HG03159 (cell line): ENCODE results near the gene IDS.
A peak's percentile ranks its signal among the peaks of the same experiment; 100 is the strongest.
"Not testable (repeated sequence)": the region's sequence is repeated elsewhere in the genome, so short reads cannot be mapped to it uniquely, and the experiment has no call there.

Experiments used
- ATAC-seq: cut with Tn5 transposase; IDR thresholded peaks from one replicate; pipeline ENCODE4 v1.9.1; 2021; ENCODE audit warnings: mild to moderate bottlenecking, moderate library complexity; ENCODE audit not compliant: unreplicated experiment

IDS gene

DNA sequence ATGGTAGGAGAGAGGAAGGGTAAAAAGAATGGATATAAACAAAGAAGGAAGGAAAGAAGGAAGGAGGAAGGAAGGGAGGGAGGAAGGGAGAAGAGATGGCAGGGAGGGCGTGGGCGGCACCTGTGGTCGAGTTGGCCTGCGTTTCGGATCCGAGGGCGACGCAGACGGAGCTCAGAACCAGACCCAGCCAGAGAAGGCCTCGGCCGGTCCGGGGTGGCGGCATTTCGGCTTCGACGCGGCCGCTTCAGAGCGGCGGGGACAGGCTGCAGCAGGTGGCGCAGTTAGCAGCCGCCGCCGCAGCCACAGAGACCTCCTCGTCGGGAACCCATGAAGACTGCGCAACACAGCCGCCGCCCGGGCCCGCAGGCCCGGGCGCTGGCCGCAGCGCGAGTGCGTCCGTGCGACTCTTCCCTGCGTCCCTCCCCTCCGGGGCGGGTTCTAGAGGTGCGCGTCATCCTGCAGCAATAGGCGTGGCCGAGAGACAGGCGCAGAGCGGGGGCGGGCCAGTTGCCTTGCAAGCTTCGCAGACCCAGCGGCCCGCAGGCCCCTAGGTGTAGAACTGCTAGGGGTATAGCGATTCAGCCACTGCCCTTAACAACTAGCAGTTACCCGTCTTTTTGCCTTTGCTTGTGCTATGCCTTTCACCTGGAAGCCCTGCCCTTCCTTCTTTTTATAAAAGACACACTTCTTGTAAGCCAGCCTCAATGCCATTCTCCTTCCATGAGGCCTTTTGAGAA lies at the start of gene IDS:
TSS of gene IDS (minus strand) at position 392 of the 737 bp plus-strand sequence. CDS start at position 223, 169 bp downstream.
- peak; percentile 55 for ATAC-seq

- not testable (repeated sequence) for ATAC-seq
These were observed 46.8 kb upstream of the IDS start for GRCh38 chrX:149551939-149552248.

DNA sequence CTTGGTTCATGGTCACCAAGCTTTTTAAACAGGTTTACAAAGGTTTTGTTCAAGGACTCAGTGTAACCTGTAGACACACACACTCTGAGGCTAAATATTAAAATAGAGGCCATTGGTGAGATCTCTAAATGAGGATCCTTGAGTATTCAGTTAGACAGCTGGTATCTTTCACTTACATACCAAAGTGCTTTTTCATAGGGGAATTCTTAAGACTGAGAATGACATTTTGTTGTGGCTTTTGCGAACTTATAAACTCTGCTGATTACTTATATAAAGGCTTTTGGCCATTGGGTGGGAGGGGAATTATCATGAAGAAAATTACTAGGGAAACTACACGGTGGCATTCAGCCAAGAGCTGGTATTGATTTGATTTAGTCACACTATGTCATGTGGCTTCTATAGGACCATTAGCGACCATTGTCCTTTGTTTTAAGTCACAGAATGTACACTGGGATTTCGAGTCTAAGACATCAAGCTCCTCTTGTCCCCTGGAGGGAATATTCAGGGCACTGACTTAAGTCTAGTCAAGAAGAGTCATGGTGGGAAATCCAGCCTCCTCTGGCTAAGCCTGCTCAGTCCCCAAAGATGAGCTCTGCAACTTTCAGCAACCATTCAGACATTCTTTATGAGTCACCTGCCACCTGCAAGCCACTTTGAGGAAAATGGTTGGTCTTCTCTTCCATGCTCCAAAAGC lies 46.3 kb upstream of the IDS start:
- ATAC-seq, result not testable (repeated sequence)

DNA sequence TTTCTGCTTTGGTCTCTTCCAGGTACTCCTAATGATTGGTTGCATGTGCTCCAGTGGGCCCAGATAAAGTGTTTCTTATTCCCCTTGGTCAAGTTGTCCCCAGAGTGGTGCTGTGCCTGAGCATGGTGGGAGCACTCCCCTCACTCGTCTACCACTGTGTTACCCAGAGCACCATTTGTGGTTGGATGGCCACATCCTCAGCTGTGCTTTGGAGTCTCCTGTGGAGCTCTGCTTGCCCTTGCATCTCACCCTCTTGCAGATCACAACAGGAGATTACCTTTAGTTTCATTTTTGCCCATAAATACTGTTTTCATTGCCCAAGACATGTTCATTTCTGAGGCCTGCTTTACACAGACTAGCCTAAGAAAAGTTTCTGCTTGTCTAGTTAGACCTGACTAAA lies 45.3 kb upstream of the IDS start:
- not testable (repeated sequence) for ATAC-seq

- not testable (repeated sequence) for ATAC-seq
These were observed 44.6 kb upstream of the IDS start, which contains the start of gene HSFX3 for GRCh38 chrX:149549701-149550100. Gene HSFX3 (minus strand): TSS chrX:149549924. CDS start chrX:149549852, 72 bp downstream.

GRCh38 chrX:149547782-149548181 lies 42.7 kb upstream of the IDS start:
- ATAC-seq, result not testable (repeated sequence)

DNA sequence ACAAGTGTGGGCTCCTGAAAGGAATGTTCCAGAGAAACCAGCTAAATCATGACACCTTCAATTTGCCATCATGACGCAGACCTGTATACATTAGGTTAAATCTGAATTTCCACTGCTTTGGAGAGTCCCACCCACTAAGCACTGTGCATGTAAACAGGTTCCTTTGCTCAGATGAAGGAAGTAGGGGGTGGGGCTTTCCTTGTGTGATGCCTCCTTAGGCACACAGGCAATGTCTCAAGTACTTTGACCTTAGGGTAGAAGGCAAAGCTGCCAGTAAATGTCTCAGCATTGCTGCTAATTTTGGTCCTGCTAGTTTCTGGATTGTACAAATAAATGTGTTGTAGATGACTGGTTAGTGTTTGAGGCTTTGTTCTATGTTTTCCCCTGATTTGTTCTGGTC lies 41.9 kb upstream of the IDS start:
- ATAC-seq, result not testable (repeated sequence)

GRCh38 chrX:149545545-149546543 lies 40.7 kb upstream of the IDS start:
- peak; percentile 51 for ATAC-seq

- no peak for ATAC-seq
These were observed 36.5 kb upstream of the IDS start for GRCh38 chrX:149541521-149542047.

GRCh38 chrX:149540621-149541520 lies 35.8 kb upstream of the IDS start, which contains the start of gene EOLA1:
Gene EOLA1 (plus strand): TSS chrX:149541012. CDS start chrX:149545631, 4,619 bp downstream.
- peak; percentile 74 for ATAC-seq

DNA sequence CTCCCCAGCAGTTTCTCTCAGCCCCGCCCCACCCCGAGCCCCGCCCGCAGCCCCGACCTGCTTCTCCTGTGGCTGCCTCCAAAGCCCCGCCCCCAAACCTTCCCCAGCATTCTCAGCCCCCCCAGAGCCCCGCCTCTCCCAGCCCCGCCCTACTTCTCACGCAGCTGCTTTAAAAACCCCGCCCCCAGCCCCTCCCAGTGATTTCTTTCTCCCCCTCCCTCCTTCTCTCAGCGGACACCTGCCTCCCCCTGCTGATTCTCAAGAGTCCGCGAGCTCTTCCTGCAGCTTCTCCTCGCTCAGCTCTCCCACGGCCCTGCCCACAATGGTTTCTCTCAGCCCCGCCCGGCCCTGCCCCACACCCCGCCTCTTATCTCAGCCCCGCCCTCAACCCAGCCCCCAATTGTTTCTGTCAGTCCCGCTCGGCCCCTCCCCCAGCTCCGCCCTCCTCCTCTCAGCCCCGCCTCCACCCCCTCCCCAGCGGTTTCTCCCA lies 35.1 kb upstream of the IDS start:
- ATAC-seq, result peak; percentile 9

- peak; percentile 42 for ATAC-seq
These were observed 34.4 kb upstream of the IDS start for GRCh38 chrX:149539283-149540130.

DNA sequence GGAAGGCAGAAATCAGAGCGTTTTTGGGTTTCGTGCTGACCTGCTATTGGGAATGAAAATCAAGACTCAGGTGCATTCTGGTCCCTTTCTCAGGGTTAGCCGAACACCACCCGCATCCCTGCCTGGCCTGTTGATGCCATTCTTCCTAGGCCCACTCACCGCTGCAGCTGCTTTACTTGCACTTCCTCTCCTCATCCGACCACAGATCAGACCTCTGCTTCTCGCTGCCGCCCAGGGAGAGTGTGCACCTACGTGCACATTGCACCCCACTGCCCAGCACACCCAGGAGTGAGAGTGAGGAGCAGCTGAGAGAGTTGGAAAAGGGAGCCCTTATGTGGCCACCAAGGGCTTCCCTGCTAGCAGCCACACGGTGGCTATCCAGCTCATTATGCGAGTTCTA lies 32.4 kb upstream of the IDS start:
- ATAC-seq, result not testable (repeated sequence)

- ATAC-seq, result not testable (repeated sequence)
These were observed 30.0 kb upstream of the IDS start for GRCh38 chrX:149534926-149535602.

DNA sequence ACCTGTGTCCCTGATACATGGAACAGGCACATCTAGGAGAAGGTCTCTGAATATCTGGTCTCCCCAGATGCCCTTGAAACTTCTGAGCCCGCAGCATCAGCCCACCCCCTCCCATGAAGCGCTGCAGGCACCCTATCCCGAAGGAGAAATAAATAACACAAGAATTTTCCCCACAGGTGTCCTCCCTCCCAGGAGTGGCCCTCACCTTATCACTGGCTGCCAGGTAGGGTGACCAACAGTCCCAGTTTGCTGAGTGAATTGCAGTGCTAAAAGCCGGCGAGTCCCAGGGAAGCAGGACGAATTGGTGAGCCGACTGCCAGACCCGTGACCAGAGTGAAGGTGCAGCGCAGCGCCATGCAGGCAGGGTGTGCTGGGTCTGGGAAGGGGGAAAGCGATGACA lies 28.9 kb upstream of the IDS start:
- ATAC-seq, result not testable (repeated sequence)

GRCh38 chrX:149532868-149533267 lies 27.8 kb upstream of the IDS start:
- not testable (repeated sequence) for ATAC-seq

DNA sequence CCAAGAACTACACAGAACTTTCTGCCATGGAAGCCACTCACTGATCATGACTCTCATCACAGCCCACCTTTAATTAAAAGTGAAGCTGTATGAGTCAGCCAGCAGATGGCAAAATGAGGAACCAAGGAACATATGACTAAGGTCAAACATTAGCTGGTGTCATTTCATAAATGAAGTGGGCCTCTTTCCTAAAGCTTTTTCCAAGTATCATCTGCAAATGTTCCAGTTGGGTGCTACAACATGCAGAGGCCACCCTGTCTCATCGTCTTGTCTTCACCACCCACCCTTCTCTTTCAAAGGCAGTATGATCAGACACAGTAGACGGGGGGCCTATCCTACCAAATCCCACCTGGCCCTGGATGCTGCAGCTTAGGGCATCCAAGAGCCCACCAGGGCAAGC lies 26.5 kb upstream of the IDS start:
- ATAC-seq, result peak; percentile 73

DNA sequence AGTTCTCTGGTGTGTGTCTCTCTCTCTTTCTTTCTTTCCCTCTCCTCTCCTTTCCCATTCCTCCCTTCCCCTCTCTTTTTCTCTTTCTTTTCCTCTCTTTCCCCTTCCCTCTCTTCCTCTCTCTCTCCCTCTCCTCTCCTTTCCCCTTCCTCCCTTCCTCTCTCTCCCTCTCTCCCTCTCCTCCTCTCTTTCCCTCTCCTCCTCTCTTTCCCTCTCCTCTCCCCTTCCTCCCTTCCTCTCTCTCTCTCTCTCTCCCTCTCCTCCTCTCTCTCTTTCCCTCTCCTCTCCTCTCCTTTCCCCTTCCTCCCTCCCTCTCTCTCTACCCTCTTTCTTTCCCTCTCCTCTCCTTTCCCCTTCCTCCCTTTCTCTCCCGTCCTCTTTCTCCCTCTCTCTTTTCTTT lies 23.3 kb upstream of the IDS start:
- ATAC-seq, result no peak
